Suprapubic skin (tissue), 4 donors: ENCODE results near the gene PARVA. TPM values are rescaled to one million over a fixed set of nuclear protein-coding genes. Genes with fewer than 3 reads are reported as not detected.

Source experiments
- DNase-seq, 2 donors: peaks; one replicate each; pipeline ENCODE4 v3.0.0-alpha.2; 2019; ENCODE audit warnings: low spot score in 2 of 2
- H3K27ac ChIP-seq: fragments of 200-600 bp; sonication (generic); one replicate; pipeline ENCODE4 v1.5.1; 2019
- H3K27me3 ChIP-seq: fragments of 200-600 bp; sonication (generic); one replicate; pipeline ENCODE4 v1.5.1; 2019
- H3K36me3 ChIP-seq: fragments of 200-600 bp; sonication (generic); one replicate; pipeline ENCODE4 v1.5.1; 2019
- H3K4me1 ChIP-seq: fragments of 200-600 bp; sonication (generic); one replicate; pipeline ENCODE4 v1.5.1; 2019
- H3K4me3 ChIP-seq: fragments of 200-600 bp; sonication (generic); one replicate; pipeline ENCODE4 v1.5.1; 2019; ENCODE audit warnings: mild to moderate bottlenecking
- H3K9me3 ChIP-seq: fragments of 200-600 bp; sonication (generic); one replicate; pipeline ENCODE4 v1.5.1; 2019
- CTCF ChIP-seq, 2 donors: fragments of 200-600 bp in 1 of 2; fragments of 450-650 bp in 1 of 2; sonication (generic) in 1 of 2; IDR thresholded peaks; one replicate each; pipeline ENCODE4 v1.5.1; 2016 to 2019; ENCODE audit warnings: antibody characterized with exemption in 2 of 2, mild to moderate bottlenecking in 1 of 2, moderate library complexity in 1 of 2
- EP300 ChIP-seq: sonication (generic); formaldehyde crosslinking; IDR thresholded peaks from one replicate; pipeline ENCODE4 v1.6.1; 2017; ENCODE audit warnings: antibody characterized with exemption
- POLR2A ChIP-seq, 2 donors: fragments of 450-650 bp; IDR thresholded peaks; one replicate each; pipeline ENCODE4 v1.6.1; 2017; ENCODE audit warnings: antibody characterized with exemption in 2 of 2, mild to moderate bottlenecking in 2 of 2, moderate library complexity in 2 of 2
- POLR2AphosphoS5 ChIP-seq, 3 donors: sonication (generic); formaldehyde crosslinking; IDR thresholded peaks; one replicate each; pipeline ENCODE4 v1.6.1; 2017; ENCODE audit warnings: antibody characterized with exemption in 3 of 3
- WGBS: methylation state at CpG from one replicate; pipeline ENCODE4 v1.1.5; 2018; 5-methylcytosine and 5-hydroxymethylcytosine counted together
- total RNA-seq, 4 donors: library from RNA; depleted of rRNA; stranded (reverse); fragments of >200 nt; gene quantifications; one replicate each; pipeline ENCODE4 v1.1.0, GENCODE V29; 2016

The PARVA gene
- total RNA-seq, 4 donors from 2014 or later: 16.7 to 26.2 (median 21.4) TPM

- DNase-seq: no peak
- Histone ChIP-seq H3K4me3 (no peak overlapping the region), H3K36me3 (no peaks in the 10 kb centered on the region), H3K9me3 (no peaks in the 10 kb centered on the region), H3K4me1 (no peaks in the 10 kb centered on the region), H3K27me3 (no peaks in the 10 kb centered on the region), H3K27ac (no peak overlapping the region)
- WGBS: 75% methylated on average over 3 of the region's 3 CpGs
- TF ChIP-seq POLR2A (IDR thresholded peaks at IDR 0.05): no peak
- TF ChIP-seq POLR2AphosphoS5 (IDR thresholded peaks at IDR 0.05): no peak
- no peak for TF ChIP-seq CTCF (IDR thresholded peaks at IDR 0.05)
- no peak for TF ChIP-seq EP300
These were observed 204.0 kb downstream of the PARVA start for GRCh38 chr11:12581416-12581815.

GRCh38 chr11:12581923-12582322 is 204.6 kb downstream of the PARVA start:
- no peak overlapping the region for H3K4me3 ChIP-seq
- no peaks in the 10 kb centered on the region for H3K4me1 ChIP-seq
- no peaks in the 10 kb centered on the region for H3K27me3 ChIP-seq
- H3K27ac ChIP-seq: no peak overlapping the region
- WGBS: 62% methylated on average over 1 of the region's 1 CpG
- no peaks in the 10 kb centered on the region for H3K9me3 ChIP-seq
- no peak for DNase-seq
- H3K36me3 ChIP-seq: no peaks in the 10 kb centered on the region
- no peak for TF ChIP-seq POLR2AphosphoS5 (IDR thresholded peaks at IDR 0.05)
- no peak for TF ChIP-seq CTCF (IDR thresholded peaks at IDR 0.05)
- TF ChIP-seq POLR2A (IDR thresholded peaks at IDR 0.05): no peak
- no peak for TF ChIP-seq EP300
